K562 treated with DMSO at 1 percent for 48 hours (cell line): Measurements from ENCODE around the gene ZMYM1. TPM values are rescaled to one million over a fixed set of nuclear protein-coding genes. Genes with fewer than 3 reads are reported as not detected.

ENCODE experiments used
- total RNA-seq: library from RNA; unstranded; fragments of 300-600 nt; gene quantifications from 2 replicates; pipeline ENCODE4 v1.2.3, GENCODE V29; 2022; ENCODE audit warnings: low replicate concordance; ENCODE audit errors: extremely low read depth

Gene ZMYM1
- not detected in 2 replicates for total RNA-seq

DNA sequence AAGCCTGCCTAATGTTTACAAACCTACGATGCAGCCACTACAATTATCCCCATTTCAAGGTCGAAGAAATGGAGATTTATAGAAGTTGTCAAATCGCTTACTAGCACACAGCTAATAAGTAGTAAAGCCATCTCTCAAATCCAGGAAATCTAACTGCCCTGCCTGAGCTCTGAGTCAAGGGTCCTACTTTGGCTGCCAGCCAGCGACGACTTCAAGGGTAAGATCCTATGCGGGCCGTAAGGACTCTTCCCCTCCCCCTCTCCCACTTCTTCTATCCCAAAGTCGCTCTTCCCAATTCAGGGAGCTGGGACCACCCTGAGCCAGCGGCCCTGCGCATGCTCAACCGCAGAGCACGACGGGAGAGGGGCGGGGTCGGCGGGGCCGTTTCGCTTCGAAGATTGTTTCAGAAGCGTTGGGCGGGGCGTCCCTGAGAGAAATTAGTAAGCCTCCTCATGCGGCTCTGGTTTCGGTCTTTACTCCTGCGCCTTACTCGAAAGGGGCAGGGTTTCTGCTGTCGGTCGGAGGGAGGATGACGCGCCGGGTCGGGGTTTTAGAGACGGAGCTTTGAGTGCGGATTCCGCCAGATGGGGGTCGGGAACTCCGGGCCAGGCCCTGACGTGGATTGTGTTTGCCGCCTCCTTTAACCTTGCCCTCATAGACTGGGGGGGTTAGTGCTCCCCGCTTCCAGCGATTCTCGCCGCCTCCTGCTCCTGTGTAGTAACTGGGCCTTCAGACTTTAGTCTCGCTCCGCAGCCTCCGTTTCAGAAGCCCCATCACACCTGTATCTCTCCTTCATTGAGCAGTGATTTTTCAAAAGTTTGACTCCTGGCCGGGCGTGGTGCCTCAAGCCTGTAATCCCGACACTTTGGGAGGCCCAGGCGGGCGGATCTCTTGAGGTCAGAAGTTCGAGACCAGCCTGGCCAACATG, at the start of gene ZMYM1:
TSS of gene ZMYM1 (plus strand) at position 383 of the 928 bp plus-strand sequence. CDS start 14,603 bp downstream, outside the sequence.

Other genes starting within 250 kb of the ZMYM1 start
- gene SMIM12, start 219.6 kb upstream of the ZMYM1 start, total RNA-seq: not detected in 2 replicates
- gene DLGAP3, start 149.7 kb upstream of the ZMYM1 start, total RNA-seq: not detected in 2 replicates
- not detected in 2 replicates for gene TMEM35B, start 94.0 kb upstream of the ZMYM1 start, total RNA-seq
- gene ZMYM6, start 47.4 kb upstream of the ZMYM1 start, total RNA-seq: not detected in 2 replicates
- 227 TPM in 1 of 2 replicates, not detected in the other for gene SFPQ, start 113.8 kb downstream of the ZMYM1 start, total RNA-seq
- gene ZMYM4, start 189.3 kb downstream of the ZMYM1 start, total RNA-seq: not detected in 2 replicates